Glutamatergic neuron (in vitro differentiated cells): ENCODE results near the gene KLHL12. TPM values are rescaled to one million over a fixed set of nuclear protein-coding genes. Genes with fewer than 3 reads are reported as not detected.

ENCODE experiments used
- DNase-seq: peaks from one replicate; pipeline ENCODE4 v3.0.0; 2022
- H3K27ac Mint-ChIP-seq: one replicate; pipeline ENCODE4 v1.8.0; 2020; ENCODE audit warnings: mild to moderate bottlenecking, mixed read lengths, inconsistent platforms; ENCODE audit not compliant: unreplicated experiment
- H3K27me3 Mint-ChIP-seq: one replicate; pipeline ENCODE4 v1.8.0; 2020; ENCODE audit warnings: mild to moderate bottlenecking, moderate library complexity, mixed read lengths, inconsistent platforms; ENCODE audit not compliant: unreplicated experiment
- H3K36me3 Mint-ChIP-seq: one replicate; pipeline ENCODE4 v1.8.0; 2020; ENCODE audit warnings: mild to moderate bottlenecking, mixed read lengths, inconsistent platforms; ENCODE audit not compliant: unreplicated experiment
- H3K4me1 Mint-ChIP-seq: one replicate; pipeline ENCODE4 v1.8.0; 2020; ENCODE audit warnings: mild to moderate bottlenecking, low read depth, mixed read lengths, inconsistent platforms; ENCODE audit not compliant: unreplicated experiment
- H3K4me3 Mint-ChIP-seq: one replicate; pipeline ENCODE4 v1.8.0; 2020; ENCODE audit warnings: mild to moderate bottlenecking, mixed read lengths, inconsistent platforms; ENCODE audit not compliant: unreplicated experiment
- H3K9me3 Mint-ChIP-seq: one replicate; pipeline ENCODE4 v1.8.0; 2020; ENCODE audit warnings: mild to moderate bottlenecking, moderate library complexity, mixed read lengths, inconsistent platforms; ENCODE audit not compliant: unreplicated experiment
- total RNA-seq: library from RNA; stranded (reverse); fragmentation: NEBNext Ultra II Directional; extraction: Animal tissue kit (Norgen Biotek cat#: 25700); gene quantifications from one replicate; pipeline ENCODE4 v1.2.1, GENCODE V29; 2021; ENCODE audit not compliant: unreplicated experiment
- TF ChIP-seq, protein P1 (sequence below): fragments of 200-600 bp; sonication (generic); IDR thresholded peaks from one replicate; pipeline ENCODE4 v1.5.0; 2021; ENCODE audit not compliant: partially characterized antibody, unreplicated experiment

Gene KLHL12
- total RNA-seq, 1 donor from 2014 or later = 30.9 TPM

DNA sequence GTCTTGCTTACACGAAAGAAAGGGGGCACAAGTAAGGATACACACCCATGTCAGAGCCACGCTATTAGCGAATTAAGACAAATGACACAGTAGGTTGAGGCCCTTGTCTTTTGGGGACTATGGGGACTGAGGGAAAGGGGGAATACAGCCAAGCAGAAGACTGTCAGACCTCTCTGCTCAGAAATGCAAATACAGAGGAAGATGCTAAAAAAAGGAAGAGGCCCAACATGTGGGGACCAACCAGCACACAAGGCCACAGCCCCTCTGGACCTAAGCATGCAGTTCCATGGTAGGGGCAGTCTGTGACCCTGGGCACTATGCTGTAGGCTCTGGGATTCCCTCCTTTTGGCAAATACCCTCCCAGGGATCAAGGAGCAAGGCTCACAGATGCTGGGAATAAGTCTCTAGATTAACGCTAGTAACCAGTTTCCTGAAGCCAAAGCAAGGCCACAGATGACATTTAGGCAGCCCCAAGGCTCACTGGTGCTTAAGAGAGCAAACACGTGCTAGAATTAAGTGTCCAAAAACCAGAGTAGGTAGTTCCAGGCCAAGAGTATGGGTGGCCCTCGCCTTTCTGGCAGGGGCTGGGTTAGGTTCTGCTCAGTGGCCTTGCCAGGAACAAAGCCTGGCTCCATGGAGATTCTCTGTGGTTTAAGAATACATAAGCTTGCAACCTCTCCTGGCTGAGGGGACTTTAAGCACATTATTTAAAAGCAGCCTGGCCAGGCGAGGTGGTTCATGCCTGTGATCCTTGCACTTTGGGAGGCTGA lies 76.3 kb downstream of the KLHL12 start:
- H3K27ac Mint-ChIP-seq = no peak overlapping the region

DNA sequence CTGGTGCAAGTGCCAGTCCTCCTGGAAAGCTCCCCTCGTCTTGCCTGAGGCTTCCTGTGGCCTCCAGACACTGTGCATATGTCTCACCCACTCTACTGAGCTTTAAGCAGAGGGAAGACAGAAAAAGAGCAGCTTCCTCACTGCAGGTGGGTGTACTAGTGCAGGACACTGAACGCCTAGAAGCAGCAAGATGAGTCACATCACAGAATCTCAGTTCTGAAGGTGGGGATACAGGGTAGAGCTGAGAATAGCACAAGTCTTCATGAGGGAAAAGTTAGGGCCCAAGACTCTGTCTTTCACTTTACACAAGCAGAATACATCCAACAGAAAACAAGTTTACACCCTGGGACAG lies 78.9 kb downstream of the KLHL12 start:
- DNase-seq = no peak
- no peaks in the 10 kb centered on the region for H3K27me3 Mint-ChIP-seq
- no peak overlapping the region for H3K4me3 Mint-ChIP-seq
- TF ChIP-seq, protein P1, sequence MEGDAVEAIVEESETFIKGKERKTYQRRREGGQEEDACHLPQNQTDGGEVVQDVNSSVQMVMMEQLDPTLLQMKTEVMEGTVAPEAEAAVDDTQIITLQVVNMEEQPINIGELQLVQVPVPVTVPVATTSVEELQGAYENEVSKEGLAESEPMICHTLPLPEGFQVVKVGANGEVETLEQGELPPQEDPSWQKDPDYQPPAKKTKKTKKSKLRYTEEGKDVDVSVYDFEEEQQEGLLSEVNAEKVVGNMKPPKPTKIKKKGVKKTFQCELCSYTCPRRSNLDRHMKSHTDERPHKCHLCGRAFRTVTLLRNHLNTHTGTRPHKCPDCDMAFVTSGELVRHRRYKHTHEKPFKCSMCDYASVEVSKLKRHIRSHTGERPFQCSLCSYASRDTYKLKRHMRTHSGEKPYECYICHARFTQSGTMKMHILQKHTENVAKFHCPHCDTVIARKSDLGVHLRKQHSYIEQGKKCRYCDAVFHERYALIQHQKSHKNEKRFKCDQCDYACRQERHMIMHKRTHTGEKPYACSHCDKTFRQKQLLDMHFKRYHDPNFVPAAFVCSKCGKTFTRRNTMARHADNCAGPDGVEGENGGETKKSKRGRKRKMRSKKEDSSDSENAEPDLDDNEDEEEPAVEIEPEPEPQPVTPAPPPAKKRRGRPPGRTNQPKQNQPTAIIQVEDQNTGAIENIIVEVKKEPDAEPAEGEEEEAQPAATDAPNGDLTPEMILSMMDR = no peak
- H3K4me1 Mint-ChIP-seq = no peaks in the 10 kb centered on the region
- H3K36me3 Mint-ChIP-seq = no peaks in the 10 kb centered on the region
- H3K9me3 Mint-ChIP-seq = no peaks in the 10 kb centered on the region
- no peak overlapping the region for H3K27ac Mint-ChIP-seq

More for the DNA sequence above, 76.3 kb downstream of the KLHL12 start:
- Mint-ChIP-seq H3K36me3 (no peaks in the 10 kb centered on the region), H3K27me3 (no peaks in the 10 kb centered on the region), H3K4me1 (peaks cover 2% of the 10 kb centered on the region), H3K9me3 (no peaks in the 10 kb centered on the region), H3K4me3 (no peak overlapping the region)
- TF ChIP-seq, protein P1 = no peak
- no peak for DNase-seq

DNA sequence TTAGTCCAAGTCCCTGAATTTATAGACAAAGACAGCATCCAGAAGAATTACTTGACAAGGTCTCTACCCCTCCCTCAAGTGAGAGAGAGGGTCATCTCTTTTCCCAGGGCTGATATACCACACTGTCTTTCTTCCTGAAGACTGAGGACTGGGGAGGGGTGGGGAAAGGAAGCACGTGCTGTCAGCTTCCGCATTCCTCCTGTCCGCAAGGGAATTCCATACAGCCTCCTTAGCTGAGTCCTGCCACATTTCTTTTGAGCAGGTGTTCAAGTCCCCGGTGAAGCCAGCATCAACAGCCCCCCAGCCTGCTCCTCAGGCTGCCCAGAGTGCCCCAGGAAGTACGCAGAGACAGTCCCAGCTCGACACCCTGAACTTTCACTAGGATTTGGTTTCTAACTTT lies 82.1 kb downstream of the KLHL12 start:
- H3K36me3 Mint-ChIP-seq = no peaks in the 10 kb centered on the region
- H3K27me3 Mint-ChIP-seq = no peaks in the 10 kb centered on the region
- H3K9me3 Mint-ChIP-seq = no peaks in the 10 kb centered on the region
- DNase-seq = no peak
- TF ChIP-seq, protein P1 = no peak
- no peaks in the 10 kb centered on the region for H3K4me1 Mint-ChIP-seq
- no peak overlapping the region for H3K27ac Mint-ChIP-seq
- H3K4me3 Mint-ChIP-seq = no peak overlapping the region

DNA sequence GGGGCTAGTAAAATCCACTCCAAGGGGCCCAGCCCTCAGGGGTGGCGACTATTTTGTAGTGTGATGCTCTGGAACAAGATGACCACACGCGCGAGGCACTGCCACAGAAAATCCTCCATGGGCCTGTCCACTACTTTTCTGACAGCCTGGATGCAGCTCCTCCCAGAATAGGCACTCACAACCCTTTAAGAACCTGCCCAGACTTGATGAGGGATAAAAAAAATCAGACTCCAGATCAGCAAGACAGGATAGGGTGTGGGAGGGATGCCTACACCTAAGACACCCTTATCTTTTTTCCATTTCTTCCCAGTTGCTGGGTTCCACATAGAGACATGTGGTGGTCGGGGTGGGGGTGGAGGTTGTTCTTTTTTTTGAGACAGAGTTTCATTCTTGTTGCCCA lies 82.8 kb downstream of the KLHL12 start:
- DNase-seq = no peak
- TF ChIP-seq, protein P1 = no peak
- Mint-ChIP-seq H3K4me3 (no peak overlapping the region), H3K4me1 (no peaks in the 10 kb centered on the region), H3K9me3 (peaks cover 1% of the 10 kb centered on the region), H3K27ac (no peak overlapping the region), H3K36me3 (no peaks in the 10 kb centered on the region), H3K27me3 (no peaks in the 10 kb centered on the region)

DNA sequence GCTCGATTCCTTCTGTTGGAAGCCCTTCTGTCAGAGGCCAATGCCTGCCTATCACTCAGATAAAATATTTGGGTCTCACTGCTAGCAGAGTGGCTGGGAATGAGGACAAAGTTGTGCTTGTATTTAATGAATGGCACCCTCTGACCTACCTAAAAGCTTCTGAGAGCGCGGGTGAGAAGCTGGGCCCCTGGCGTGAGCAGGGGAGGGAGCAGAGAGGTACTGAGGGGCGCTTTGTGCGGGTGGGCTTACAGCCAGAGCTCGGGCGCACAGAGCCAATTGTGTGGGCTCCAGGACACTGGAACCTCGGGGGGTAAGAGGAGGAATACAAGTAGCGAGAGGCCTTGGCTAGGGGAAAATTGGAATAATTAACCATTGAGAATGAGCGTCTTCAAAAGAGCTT lies 84.0 kb downstream of the KLHL12 start:
- no peaks in the 10 kb centered on the region for H3K36me3 Mint-ChIP-seq
- H3K4me1 Mint-ChIP-seq = no peaks in the 10 kb centered on the region
- DNase-seq = no peak
- TF ChIP-seq, protein P1 = no peak
- H3K27me3 Mint-ChIP-seq = no peaks in the 10 kb centered on the region
- no peak overlapping the region for H3K27ac Mint-ChIP-seq
- H3K4me3 Mint-ChIP-seq = no peak overlapping the region
- H3K9me3 Mint-ChIP-seq = peaks cover 1% of the 10 kb centered on the region
